Right lobe of liver (tissue), 4 donors: ENCODE results near the gene TMEM269.

Source experiments
- POLR2A ChIP-seq: fragments of 450-650 bp; IDR thresholded peaks from one replicate; pipeline ENCODE4 v1.6.1; 2017; ENCODE audit warnings: antibody characterized with exemption, mild to moderate bottlenecking
- TF ChIP-seq, protein P1 (sequence below), 4 donors: fragments of 200-600 bp in 3 of 4; fragments of 450-650 bp in 1 of 4; IDR thresholded peaks; one replicate each; pipeline versions ENCODE4 v1.5.1 to v1.8.0; 2016 to 2022; ENCODE audit warnings: antibody characterized with exemption in 4 of 4, mild to moderate bottlenecking in 2 of 4
- donor health status: DM: no; HTN: no; CAD: no.
- donor health status: DM: no; HTN: no; CAD: no.
- donor health status: DM: no; HTN: yes; CAD: no.

GRCh38 chr1:42797979-42798378 is 13.2 kb downstream of the TMEM269 start:
- TF ChIP-seq, protein P1, sequence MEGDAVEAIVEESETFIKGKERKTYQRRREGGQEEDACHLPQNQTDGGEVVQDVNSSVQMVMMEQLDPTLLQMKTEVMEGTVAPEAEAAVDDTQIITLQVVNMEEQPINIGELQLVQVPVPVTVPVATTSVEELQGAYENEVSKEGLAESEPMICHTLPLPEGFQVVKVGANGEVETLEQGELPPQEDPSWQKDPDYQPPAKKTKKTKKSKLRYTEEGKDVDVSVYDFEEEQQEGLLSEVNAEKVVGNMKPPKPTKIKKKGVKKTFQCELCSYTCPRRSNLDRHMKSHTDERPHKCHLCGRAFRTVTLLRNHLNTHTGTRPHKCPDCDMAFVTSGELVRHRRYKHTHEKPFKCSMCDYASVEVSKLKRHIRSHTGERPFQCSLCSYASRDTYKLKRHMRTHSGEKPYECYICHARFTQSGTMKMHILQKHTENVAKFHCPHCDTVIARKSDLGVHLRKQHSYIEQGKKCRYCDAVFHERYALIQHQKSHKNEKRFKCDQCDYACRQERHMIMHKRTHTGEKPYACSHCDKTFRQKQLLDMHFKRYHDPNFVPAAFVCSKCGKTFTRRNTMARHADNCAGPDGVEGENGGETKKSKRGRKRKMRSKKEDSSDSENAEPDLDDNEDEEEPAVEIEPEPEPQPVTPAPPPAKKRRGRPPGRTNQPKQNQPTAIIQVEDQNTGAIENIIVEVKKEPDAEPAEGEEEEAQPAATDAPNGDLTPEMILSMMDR (IDR thresholded peaks at IDR 0.05), result no peak
- TF ChIP-seq POLR2A, result no peak
